Gastrocnemius medialis (tissue), 4 donors: ENCODE measurements around the gene SKP1. TPM values are rescaled to one million over a fixed set of nuclear protein-coding genes. Genes with fewer than 3 reads are reported as not detected.

Experiments
- ATAC-seq, 2 donors: fragments of 150-250 bp; one replicate each; pipeline ENCODE4 v1.9.1; 2016
- DNase-seq, 2 donors: peaks; one replicate each; pipeline ENCODE4 v3.0.0-alpha.2; 2019
- H3K27ac ChIP-seq, 4 donors: fragments of 200-600 bp; sonication (generic); 1 replicate in 1 of 4; 2 replicates in 3 of 4; pipeline ENCODE4 v1.5.1; 2016 to 2018; ENCODE audit warnings: mild to moderate bottlenecking in 2 of 4, moderate library complexity in 1 of 4
- H3K27me3 ChIP-seq, 3 donors: fragments of 200-600 bp; sonication (generic) in 2 of 3; 1 replicate in 1 of 3; 2 replicates in 2 of 3; pipeline versions ENCODE4 v1.5.1 to v1.6.0; 2016 to 2019; ENCODE audit warnings: mild to moderate bottlenecking in 1 of 3, moderate library complexity in 1 of 3
- H3K36me3 ChIP-seq, 2 donors: fragments of 200-600 bp; sonication (generic) in 1 of 2; one replicate each; pipeline ENCODE4 v1.5.1; 2017 to 2018
- H3K4me1 ChIP-seq, 2 donors: fragments of 200-600 bp; sonication (generic) in 1 of 2; one replicate each; pipeline ENCODE4 v1.5.1; 2016 to 2017; ENCODE audit warnings: mild to moderate bottlenecking in 2 of 2
- H3K4me3 ChIP-seq, 4 donors: fragments of 200-600 bp; sonication (generic) in 3 of 4; 1 replicate in 1 of 4; 2 replicates in 3 of 4; pipeline ENCODE4 v1.5.1; 2016 to 2019; ENCODE audit warnings: mild to moderate bottlenecking in 2 of 4
- H3K9me3 ChIP-seq, 3 donors: fragments of 200-600 bp; sonication (generic) in 2 of 3; 1 replicate in 1 of 3; 2 replicates in 2 of 3; pipeline ENCODE4 v1.5.1; 2016 to 2019
- CTCF ChIP-seq, 5 experiments: fragments of 450-650 bp in 3 of 5; fragments of 200-600 bp in 2 of 5; sonication (generic) in 2 of 5; IDR thresholded peaks in 4 of 5; conservative IDR thresholded peaks in 1 of 5; 1 replicate in 4 of 5; 2 replicates in 1 of 5; pipeline ENCODE4 v1.5.1; 2016 to 2019; ENCODE audit warnings: antibody characterized with exemption in 5 of 5, mild to moderate bottlenecking in 3 of 5, moderate library complexity in 3 of 5
- POLR2A ChIP-seq, 2 donors: fragments of 450-650 bp; IDR thresholded peaks; one replicate each; pipeline ENCODE4 v1.6.1; 2017; ENCODE audit warnings: antibody characterized with exemption in 2 of 2, mild to moderate bottlenecking in 2 of 2, moderate library complexity in 2 of 2
- in situ Hi-C, 4 donors: fragments of 200-750 bp; cut with MboI; loops; one replicate each; pipeline versions ENCODE4 v1.15.0 to v1.8.0; 2017; ENCODE audit warnings: low sequenced_read_pairs in 4 of 4
- intact Hi-C: fragments of 100-400 bp; cut with DNase I; formaldehyde crosslinking; loops from one replicate; pipeline ENCODE4 v1.15.1; 2023; ENCODE audit warnings: low total_unique reads
- total RNA-seq, 4 donors: library from RNA; depleted of rRNA; stranded (reverse); fragments of >200 nt; gene quantifications; one replicate each; pipeline versions ENCODE4 v1.1.0 to v1.2.3, GENCODE V29; 2016

SKP1 gene
- total RNA-seq, 4 donors from 2014 or later = 318 to 499 (median 476) TPM

DNA sequence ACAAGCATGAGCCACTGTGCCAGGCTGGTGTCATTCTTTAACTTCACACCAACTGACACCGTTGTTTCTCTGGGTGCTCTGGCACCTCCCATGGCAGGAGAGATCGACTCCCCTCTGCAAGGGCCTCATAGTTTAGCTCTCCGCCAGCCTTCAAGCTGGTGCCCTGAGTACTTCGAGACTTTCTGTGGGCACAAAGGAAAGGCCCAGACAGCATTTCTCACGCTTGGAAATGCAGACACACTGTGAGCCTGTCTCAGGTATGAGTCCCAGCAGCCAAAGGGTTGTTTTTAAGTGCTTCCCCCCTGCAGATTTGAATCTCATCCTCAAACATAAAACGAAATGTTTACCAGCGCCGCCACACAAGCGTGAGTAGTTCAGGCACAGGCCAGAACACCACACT, 73.4 kb downstream of the SKP1 start:
- Histone ChIP-seq H3K9me3 (no peaks in the 10 kb centered on the region), H3K4me1 (no peaks in the 10 kb centered on the region), H3K27me3 (no peaks in the 10 kb centered on the region), H3K4me3 (no peak overlapping the region), H3K36me3 (no peaks in the 10 kb centered on the region), H3K27ac (no peak overlapping the region)
- no peak for ATAC-seq
- TF ChIP-seq CTCF (IDR thresholded peaks at IDR 0.05 in 4 of 5, conservative IDR thresholded peaks at IDR 0.05 in 1 of 5) = no peak
- no peak for TF ChIP-seq POLR2A (IDR thresholded peaks at IDR 0.05)
- intact Hi-C loops = no loop called here
- in situ Hi-C loops = no loop called here
- DNase-seq = no peak

DNA sequence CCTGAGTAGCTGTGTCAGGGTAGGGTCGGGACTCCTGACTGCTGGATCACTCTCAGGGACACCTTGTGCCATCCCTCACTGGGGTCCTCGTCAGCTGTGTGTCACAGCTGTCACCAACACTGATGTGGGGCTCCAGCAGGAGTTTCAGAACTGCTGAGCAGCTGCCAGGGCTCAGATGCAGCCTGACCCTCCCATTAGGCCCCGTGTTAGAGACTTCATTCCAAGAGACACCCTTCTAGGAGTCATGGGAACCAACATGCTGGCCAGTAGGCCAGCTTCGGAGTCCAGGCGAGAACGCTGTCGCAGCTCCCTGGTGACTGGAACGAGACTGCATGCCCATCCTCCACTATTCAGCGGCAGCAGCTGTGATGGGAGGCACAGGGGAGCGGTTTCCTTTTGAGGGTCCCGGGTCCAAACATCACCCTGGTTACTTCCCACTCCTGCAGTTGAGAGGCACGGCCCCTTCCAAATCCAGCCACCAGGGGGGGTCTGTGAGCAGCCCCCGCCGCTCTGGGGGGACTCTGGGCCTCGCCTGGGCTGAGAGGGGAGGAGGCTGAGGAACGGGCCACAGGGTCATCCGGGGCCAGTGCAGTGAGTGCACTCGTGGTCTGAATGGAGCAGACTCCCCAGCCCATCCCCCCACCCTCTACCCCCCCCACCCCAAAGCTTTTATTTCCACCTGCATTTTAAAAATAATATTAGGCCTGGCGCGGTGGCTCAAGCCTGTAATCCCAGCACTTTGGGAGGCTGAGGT, 74.9 kb downstream of the SKP1 start:
- H3K4me3 ChIP-seq = no peak overlapping the region
- in situ Hi-C loops = no loop called here
- peak; percentile 78 to 79 for ATAC-seq
- H3K27me3 ChIP-seq = no peaks in the 10 kb centered on the region
- no peaks in the 10 kb centered on the region for H3K9me3 ChIP-seq
- no peak overlapping the region for H3K27ac ChIP-seq
- no peaks in the 10 kb centered on the region for H3K36me3 ChIP-seq
- no peaks in the 10 kb centered on the region for H3K4me1 ChIP-seq
- TF ChIP-seq CTCF (IDR thresholded peaks at IDR 0.05 in 4 of 5, conservative IDR thresholded peaks at IDR 0.05 in 1 of 5) (peak; percentile 66 to 95 (median 85)), POLR2A (IDR thresholded peaks at IDR 0.05) (no peak)
- intact Hi-C loops = loop anchor here (1.0 kb wide), 2 partner anchors 44 to 187 kb away; no protein-coding TSS in a partner anchor
- DNase-seq = peak in 1 of 2 donors; percentile 40

DNA sequence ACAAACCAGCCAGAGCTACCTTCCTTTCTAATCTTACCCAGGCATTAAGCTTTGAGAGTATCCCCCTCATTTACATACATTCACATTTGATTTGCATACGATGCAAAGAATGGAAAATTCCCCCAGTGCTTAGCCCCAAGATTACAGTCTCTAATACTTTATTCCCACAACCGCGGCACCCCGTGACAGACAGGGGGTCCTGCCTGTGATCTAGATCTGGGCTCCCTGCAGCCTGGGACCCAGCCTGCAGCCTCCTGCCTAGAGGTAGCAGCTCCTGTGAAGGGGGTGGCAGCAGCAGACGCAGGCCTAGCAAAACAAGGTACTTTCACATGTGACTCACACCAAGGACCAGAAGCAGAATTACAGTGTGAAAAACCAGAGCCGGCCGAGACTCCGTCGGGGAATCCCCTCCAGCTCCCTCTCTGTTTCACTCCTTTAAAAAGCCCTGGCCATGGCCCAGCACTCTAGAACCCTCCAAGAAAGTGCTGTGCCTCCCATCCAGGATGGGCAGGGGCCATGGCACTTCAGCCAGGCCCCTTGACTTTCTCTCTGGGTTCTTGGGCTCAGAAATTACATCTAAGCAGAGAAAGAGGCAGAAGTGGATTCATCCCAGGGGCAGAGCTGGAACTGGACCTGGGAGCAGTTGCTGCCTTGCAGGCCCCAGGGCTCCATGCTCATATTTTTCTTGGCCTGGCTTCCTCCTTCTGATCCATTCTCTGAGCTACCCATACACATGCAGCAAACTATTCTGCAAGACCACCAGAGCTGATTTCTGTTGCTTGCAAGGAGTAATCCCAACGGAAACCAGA, 76.3 kb downstream of the SKP1 start:
- intact Hi-C loops = no loop called here
- TF ChIP-seq CTCF (IDR thresholded peaks at IDR 0.05 in 4 of 5, conservative IDR thresholded peaks at IDR 0.05 in 1 of 5) = no peak
- TF ChIP-seq POLR2A (IDR thresholded peaks at IDR 0.05) = no peak

GRCh38 chr5:134099939-134100282, 76.8 kb downstream of the SKP1 start:
- Histone ChIP-seq H3K27me3 (no peaks in the 10 kb centered on the region), H3K27ac (no peak overlapping the region), H3K4me3 (no peak overlapping the region), H3K9me3 (no peaks in the 10 kb centered on the region), H3K36me3 (no peaks in the 10 kb centered on the region), H3K4me1 (no peaks in the 10 kb centered on the region)
- TF ChIP-seq POLR2A (IDR thresholded peaks at IDR 0.05) = no peak
- in situ Hi-C loops (loop anchor here in 1 of 4 donors (10.0 kb wide), 1 partner anchor 45 kb away; no protein-coding TSS in a partner anchor), intact Hi-C loops (no loop called here)
- no peak for DNase-seq
- ATAC-seq = no peak

More for the DNA sequence above, 76.3 kb downstream of the SKP1 start:
- ATAC-seq (no peak), DNase-seq (no peak)
- in situ Hi-C loops = no loop called here
- no peak overlapping the region for H3K4me3 ChIP-seq
- no peaks in the 10 kb centered on the region for H3K9me3 ChIP-seq
- no peaks in the 10 kb centered on the region for H3K4me1 ChIP-seq
- no peak overlapping the region for H3K27ac ChIP-seq
- H3K27me3 ChIP-seq = no peaks in the 10 kb centered on the region
- H3K36me3 ChIP-seq = no peaks in the 10 kb centered on the region

- no peak for DNase-seq
- no peak overlapping the region for H3K27ac ChIP-seq
- TF ChIP-seq CTCF (IDR thresholded peaks at IDR 0.05 in 4 of 5, conservative IDR thresholded peaks at IDR 0.05 in 1 of 5) = no peak
- TF ChIP-seq POLR2A (IDR thresholded peaks at IDR 0.05) = no peak
- in situ Hi-C loops (loop anchor here in 1 of 4 donors (10.0 kb wide), 1 partner anchor 45 kb away; no protein-coding TSS in a partner anchor), intact Hi-C loops (no loop called here)
- H3K4me1 ChIP-seq = no peaks in the 10 kb centered on the region
- no peaks in the 10 kb centered on the region for H3K9me3 ChIP-seq
- no peak for ATAC-seq
- no peaks in the 10 kb centered on the region for H3K36me3 ChIP-seq
- no peak overlapping the region for H3K4me3 ChIP-seq
- no peaks in the 10 kb centered on the region for H3K27me3 ChIP-seq
These were observed 77.4 kb downstream of the SKP1 start for GRCh38 chr5:134099288-134099872.
